ENCODE data around the gene SLC26A1.
"Not testable (repeated sequence)": the region's sequence is repeated elsewhere in the genome, so short reads cannot be mapped to it uniquely, and the experiment has no call there.

- TF ChIP-seq, protein P1, sequence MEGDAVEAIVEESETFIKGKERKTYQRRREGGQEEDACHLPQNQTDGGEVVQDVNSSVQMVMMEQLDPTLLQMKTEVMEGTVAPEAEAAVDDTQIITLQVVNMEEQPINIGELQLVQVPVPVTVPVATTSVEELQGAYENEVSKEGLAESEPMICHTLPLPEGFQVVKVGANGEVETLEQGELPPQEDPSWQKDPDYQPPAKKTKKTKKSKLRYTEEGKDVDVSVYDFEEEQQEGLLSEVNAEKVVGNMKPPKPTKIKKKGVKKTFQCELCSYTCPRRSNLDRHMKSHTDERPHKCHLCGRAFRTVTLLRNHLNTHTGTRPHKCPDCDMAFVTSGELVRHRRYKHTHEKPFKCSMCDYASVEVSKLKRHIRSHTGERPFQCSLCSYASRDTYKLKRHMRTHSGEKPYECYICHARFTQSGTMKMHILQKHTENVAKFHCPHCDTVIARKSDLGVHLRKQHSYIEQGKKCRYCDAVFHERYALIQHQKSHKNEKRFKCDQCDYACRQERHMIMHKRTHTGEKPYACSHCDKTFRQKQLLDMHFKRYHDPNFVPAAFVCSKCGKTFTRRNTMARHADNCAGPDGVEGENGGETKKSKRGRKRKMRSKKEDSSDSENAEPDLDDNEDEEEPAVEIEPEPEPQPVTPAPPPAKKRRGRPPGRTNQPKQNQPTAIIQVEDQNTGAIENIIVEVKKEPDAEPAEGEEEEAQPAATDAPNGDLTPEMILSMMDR (IDR thresholded peaks at IDR 0.05) = not testable (repeated sequence)
- TF ChIP-seq EZH2phosphoT487, EZH2 (IDR thresholded peaks at IDR 0.05): not testable (repeated sequence)
These were observed 53.7 kb downstream of the SLC26A1 start for GRCh38 chr4:939508-939907.
